ENCODE results near the gene NCCRP1. TPM values are rescaled to one million over a fixed set of nuclear protein-coding genes. Genes with fewer than 3 reads are reported as not detected.
"Not testable (repeated sequence)": the region's sequence is repeated elsewhere in the genome, so short reads cannot be mapped to it uniquely, and the experiment has no call there.

Gene NCCRP1
- total RNA-seq, 1 donor from 2014 or later, result 9.5 TPM

DNA sequence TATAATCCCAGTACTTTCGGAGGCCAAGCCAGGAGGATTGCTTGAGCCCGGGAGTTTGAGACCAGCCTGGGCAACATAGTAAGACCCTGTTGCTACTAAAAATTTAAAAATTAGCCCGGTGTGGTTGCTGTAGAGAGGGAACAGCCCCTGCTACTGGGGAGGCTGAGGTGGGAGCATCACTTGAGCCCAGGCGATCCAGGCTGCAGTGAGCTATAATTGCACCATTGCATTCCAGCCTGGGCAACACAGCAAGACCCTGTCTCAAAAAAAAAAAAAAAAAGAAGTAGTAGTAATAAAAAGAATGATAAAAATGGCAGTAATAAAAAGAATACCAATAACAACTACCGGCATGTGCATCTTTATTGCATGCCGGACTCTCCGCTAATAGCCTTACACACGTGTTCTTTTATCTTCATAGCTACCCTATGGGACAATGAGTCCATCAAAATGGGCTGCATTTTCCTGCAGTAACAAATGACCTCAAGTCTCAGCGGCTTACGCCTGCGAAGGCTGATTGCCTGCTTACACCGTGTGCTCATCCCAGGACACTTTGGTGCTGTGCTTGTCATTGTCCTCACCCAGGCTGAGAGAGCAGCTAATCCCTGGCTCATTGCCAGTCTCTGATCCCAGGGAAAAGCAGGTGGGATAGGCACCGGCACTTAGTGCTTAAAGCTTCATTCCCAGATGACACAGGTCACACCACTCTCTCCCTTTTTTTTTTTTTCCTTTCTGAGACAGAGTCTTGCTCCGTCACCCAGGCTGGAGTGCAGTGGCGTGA lies 21.7 kb downstream of the NCCRP1 start:
- Histone ChIP-seq H3K4me3 (ENCODE audit: low read depth, low read length) (no peak overlapping the region), H3K27me3 (ENCODE audit: control insufficient read depth, insufficient read depth, low read length) (no peaks in the 10 kb centered on the region), H3K36me3 (ENCODE audit: control insufficient read depth, insufficient read depth, low read length) (no peaks in the 10 kb centered on the region)
- TF ChIP-seq, protein P1, sequence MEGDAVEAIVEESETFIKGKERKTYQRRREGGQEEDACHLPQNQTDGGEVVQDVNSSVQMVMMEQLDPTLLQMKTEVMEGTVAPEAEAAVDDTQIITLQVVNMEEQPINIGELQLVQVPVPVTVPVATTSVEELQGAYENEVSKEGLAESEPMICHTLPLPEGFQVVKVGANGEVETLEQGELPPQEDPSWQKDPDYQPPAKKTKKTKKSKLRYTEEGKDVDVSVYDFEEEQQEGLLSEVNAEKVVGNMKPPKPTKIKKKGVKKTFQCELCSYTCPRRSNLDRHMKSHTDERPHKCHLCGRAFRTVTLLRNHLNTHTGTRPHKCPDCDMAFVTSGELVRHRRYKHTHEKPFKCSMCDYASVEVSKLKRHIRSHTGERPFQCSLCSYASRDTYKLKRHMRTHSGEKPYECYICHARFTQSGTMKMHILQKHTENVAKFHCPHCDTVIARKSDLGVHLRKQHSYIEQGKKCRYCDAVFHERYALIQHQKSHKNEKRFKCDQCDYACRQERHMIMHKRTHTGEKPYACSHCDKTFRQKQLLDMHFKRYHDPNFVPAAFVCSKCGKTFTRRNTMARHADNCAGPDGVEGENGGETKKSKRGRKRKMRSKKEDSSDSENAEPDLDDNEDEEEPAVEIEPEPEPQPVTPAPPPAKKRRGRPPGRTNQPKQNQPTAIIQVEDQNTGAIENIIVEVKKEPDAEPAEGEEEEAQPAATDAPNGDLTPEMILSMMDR (IDR thresholded peaks at IDR 0.05; ENCODE audit: insufficient read depth, low read length, severe bottlenecking), result no peak
- DNase-seq (ENCODE audit: low read depth), result no peak
- no peak for FAIRE-seq

DNA sequence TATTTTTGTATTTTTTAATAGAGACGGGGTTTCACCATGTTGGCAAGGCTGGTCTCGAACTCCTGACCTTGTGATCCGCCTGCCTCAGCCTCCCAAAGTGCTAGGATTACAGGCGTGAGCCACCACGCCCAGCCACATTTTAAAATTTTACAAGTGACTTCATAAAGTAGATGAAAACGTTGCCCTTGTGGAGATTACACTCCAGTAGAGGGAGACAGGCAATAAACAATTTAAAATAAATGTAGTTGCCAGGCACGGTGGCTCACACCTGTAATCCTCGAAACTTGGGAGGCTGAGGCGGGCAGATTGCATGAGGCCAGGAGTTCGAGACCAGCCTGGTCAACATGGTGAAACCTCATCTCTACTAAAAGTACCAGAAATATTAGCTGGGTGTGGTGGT lies 22.3 kb downstream of the NCCRP1 start:
- DNase-seq (ENCODE audit: low read depth); H3K4me3 ChIP-seq (ENCODE audit: low read depth, low read length); H3K36me3 ChIP-seq (ENCODE audit: control insufficient read depth, insufficient read depth, low read length); FAIRE-seq; H3K27me3 ChIP-seq (ENCODE audit: control insufficient read depth, insufficient read depth, low read length): not testable (repeated sequence)

DNA sequence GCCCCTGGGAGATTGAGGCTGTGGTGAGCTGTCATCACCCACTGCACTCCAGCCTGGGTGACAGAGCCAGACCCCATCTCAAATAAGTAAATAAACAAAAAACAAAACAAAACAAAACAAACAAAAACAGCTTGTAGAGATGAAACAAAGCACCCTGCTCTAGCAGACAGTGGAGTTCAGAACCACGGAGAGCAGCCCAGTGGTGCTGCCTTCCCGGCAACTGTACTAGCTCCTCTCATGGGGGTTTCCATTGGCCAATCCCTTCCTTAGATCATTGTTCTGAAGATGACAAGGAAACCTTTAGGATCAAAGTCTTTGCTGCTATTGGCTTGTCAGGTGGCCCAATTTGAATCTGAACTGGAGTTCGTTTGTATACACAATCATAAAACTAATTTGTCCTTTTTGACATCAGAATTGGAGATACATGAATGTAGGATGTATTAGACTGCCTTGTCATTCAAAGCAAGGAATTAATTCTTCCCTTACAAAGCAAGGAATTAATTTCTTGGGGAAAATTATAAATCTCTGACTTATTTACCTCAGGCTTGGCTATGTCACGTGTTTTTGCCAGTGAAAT lies 27.0 kb downstream of the NCCRP1 start:
- FAIRE-seq (no peak), DNase-seq (ENCODE audit: low read depth) (peak; percentile 18)
- no peaks in the 10 kb centered on the region for H3K27me3 ChIP-seq (ENCODE audit: control insufficient read depth, insufficient read depth, low read length)
- no peak overlapping the region for H3K4me3 ChIP-seq (ENCODE audit: low read depth, low read length)
- TF ChIP-seq, protein P1 (IDR thresholded peaks at IDR 0.05; ENCODE audit: insufficient read depth, low read length, severe bottlenecking), result no peak
- no peaks in the 10 kb centered on the region for H3K36me3 ChIP-seq (ENCODE audit: control insufficient read depth, insufficient read depth, low read length)

DNA sequence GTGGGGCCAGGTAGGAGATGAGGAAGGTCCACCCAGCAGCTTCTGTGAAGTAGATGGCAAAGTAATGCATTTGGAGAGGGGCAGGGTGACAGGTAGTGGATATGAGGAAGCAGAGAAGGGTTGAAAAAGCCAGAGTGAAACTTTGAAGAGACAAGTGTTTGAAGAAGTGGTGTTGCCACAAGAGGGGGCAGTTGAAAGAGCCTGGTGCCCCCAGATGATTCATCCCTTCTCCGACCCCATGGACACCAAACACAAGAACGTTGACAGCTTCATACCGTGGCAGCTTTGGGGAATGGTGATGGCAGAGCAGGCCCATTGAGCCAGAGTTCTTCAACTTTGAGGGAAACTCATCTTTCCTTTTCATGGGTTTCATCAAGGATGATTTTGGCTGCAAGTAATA lies 28.1 kb downstream of the NCCRP1 start:
- no peaks in the 10 kb centered on the region for H3K36me3 ChIP-seq (ENCODE audit: control insufficient read depth, insufficient read depth, low read length)
- TF ChIP-seq, protein P1 (IDR thresholded peaks at IDR 0.05; ENCODE audit: insufficient read depth, low read length, severe bottlenecking), result no peak

DNA sequence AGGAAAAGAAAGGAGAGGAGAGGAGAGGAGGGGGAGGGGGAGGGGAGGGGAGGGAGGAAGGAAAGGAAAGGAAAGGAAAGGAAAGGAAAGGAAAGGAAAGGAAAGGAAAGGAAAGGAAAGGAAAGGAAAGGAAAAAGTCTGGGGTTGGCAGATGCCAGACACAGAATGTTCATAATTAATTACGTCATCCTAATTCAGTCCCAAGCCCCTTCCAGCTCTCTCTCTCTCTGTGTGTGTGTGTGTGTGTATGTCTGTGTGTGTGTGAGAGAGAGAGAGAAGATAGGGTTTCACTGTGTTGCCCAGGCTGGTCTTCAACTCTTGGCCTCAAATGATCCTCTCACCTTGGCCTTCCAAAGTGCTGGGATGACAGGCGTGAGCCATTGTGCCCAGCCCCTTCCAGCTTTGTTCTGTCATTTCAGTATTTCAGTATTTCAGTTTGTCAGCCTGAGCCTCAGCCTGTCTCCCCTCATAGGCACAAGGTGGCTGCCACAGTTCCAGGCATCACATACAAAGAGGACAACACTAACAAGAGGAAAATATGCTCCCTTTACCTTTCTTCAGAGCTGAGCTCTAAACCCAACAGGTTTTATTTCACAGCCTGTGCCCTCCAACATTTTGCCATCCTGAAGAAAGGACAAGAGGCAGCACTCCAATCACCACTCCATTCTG lies 33.5 kb downstream of the NCCRP1 start:
- Histone ChIP-seq H3K4me3 (ENCODE audit: low read depth, low read length) (no peak overlapping the region), H3K36me3 (ENCODE audit: control insufficient read depth, insufficient read depth, low read length) (no peaks in the 10 kb centered on the region), H3K27me3 (ENCODE audit: control insufficient read depth, insufficient read depth, low read length) (no peaks in the 10 kb centered on the region)
- FAIRE-seq (peak; percentile 62), DNase-seq (ENCODE audit: low read depth) (no peak)
- TF ChIP-seq, protein P1 (IDR thresholded peaks at IDR 0.05; ENCODE audit: insufficient read depth, low read length, severe bottlenecking), result no peak

More for the DNA sequence above, 28.1 kb downstream of the NCCRP1 start:
- FAIRE-seq (no peak), DNase-seq (ENCODE audit: low read depth) (no peak)
- no peaks in the 10 kb centered on the region for H3K27me3 ChIP-seq (ENCODE audit: control insufficient read depth, insufficient read depth, low read length)
- H3K4me3 ChIP-seq (ENCODE audit: low read depth, low read length), result no peak overlapping the region

DNA sequence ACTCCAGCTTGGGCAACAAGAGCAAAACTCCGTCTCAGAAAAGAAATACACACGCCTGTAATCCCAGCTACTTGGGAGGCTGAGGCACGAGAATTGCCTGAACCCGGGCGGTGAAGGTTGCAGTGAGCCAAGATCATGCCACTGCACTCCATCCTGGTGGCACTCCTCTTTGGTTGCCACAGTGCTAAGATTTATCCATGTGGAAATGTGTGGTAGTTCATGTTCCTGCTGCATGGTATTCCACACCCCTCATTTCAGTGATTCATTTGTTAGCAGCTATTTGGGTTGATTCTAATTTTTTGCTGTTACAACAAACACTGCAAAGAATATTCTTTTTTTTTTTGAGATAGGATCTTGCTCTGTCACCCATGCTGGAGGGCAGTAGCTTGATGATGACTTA lies 35.9 kb downstream of the NCCRP1 start:
- no peak for FAIRE-seq
- no peak for DNase-seq (ENCODE audit: low read depth)
- H3K4me3 ChIP-seq (ENCODE audit: low read depth, low read length), result no peak overlapping the region
- no peaks in the 10 kb centered on the region for H3K27me3 ChIP-seq (ENCODE audit: control insufficient read depth, insufficient read depth, low read length)
- TF ChIP-seq, protein P1 (IDR thresholded peaks at IDR 0.05; ENCODE audit: insufficient read depth, low read length, severe bottlenecking), result no peak
- H3K36me3 ChIP-seq (ENCODE audit: control insufficient read depth, insufficient read depth, low read length), result no peaks in the 10 kb centered on the region

Data from bronchial epithelial cell (primary cell).